ENCODE data around the gene GRXCR1. TPM values are rescaled to one million over a fixed set of nuclear protein-coding genes. Genes with fewer than 3 reads are reported as not detected.

GRXCR1 gene
- total RNA-seq, 1 experiment from 2014 or later = not detected

GRCh38 chr4:42954963-42955669, 62.6 kb downstream of the GRXCR1 start:
- no TSS peak for BruUV-seq (replicated peaks)
- no peaks in the 10 kb centered on the region for H3K4me1 ChIP-seq (replicated peaks; ENCODE audit: insufficient read depth)
- intact Hi-C loops (cut with micrococcal nuclease; ENCODE audit: unreplicated experiment) = no loop called here
- no peak for TF ChIP-seq EZH2 (IDR thresholded peaks at IDR 0.05; ENCODE audit: low read depth)
- no peak overlapping the region for H3K27ac ChIP-seq
- H3K4me2 ChIP-seq = no peak overlapping the region
- H3F3A ChIP-seq (ENCODE audit: insufficient read depth, low read depth) = no peaks in the 10 kb centered on the region
- H3K27me3 ChIP-seq (ENCODE audit: insufficient read depth, low read depth) = no peaks in the 10 kb centered on the region
- CTCF ChIA-PET = no interaction called here
- H4K20me1 ChIP-seq (ENCODE audit: insufficient read depth) = no peaks in the 10 kb centered on the region
- no peaks in the 10 kb centered on the region for H3K36me3 ChIP-seq (ENCODE audit: low read depth)
- no peaks in the 10 kb centered on the region for H3K79me2 ChIP-seq (ENCODE audit: low read depth)
- H3K9me2 ChIP-seq (ENCODE audit: insufficient read depth) = no peaks in the 10 kb centered on the region
- no peak for DNase-seq
- H3K4me3 ChIP-seq = no peak overlapping the region
- POLR2A ChIA-PET (ENCODE audit: unreplicated experiment) = no interaction called here
- H2AFZ ChIP-seq = no peak overlapping the region
- H3K9me3 ChIP-seq (ENCODE audit: insufficient read depth, low read depth) = no peaks in the 10 kb centered on the region

GRCh38 chr4:42955746-42956505, 63.4 kb downstream of the GRXCR1 start:
- Histone ChIP-seq H3K4me1 (replicated peaks; ENCODE audit: insufficient read depth) (no peaks in the 10 kb centered on the region), H3K4me2 (no peak overlapping the region), H3K4me3 (no peak overlapping the region), H3F3A (ENCODE audit: insufficient read depth, low read depth) (no peaks in the 10 kb centered on the region), H4K20me1 (ENCODE audit: insufficient read depth) (no peaks in the 10 kb centered on the region), H3K9me3 (ENCODE audit: insufficient read depth, low read depth) (no peaks in the 10 kb centered on the region), H2AFZ (no peak overlapping the region), H3K79me2 (ENCODE audit: low read depth) (no peaks in the 10 kb centered on the region), H3K27ac (no peak overlapping the region), H3K27me3 (ENCODE audit: insufficient read depth, low read depth) (no peaks in the 10 kb centered on the region), H3K36me3 (ENCODE audit: low read depth) (no peaks in the 10 kb centered on the region), H3K9me2 (ENCODE audit: insufficient read depth) (no peaks in the 10 kb centered on the region)
- no TSS peak for BruUV-seq (replicated peaks)
- POLR2A ChIA-PET (ENCODE audit: unreplicated experiment) = no interaction called here
- CTCF ChIA-PET = no interaction called here
- no peak for DNase-seq
- intact Hi-C loops (cut with micrococcal nuclease; ENCODE audit: unreplicated experiment) = no loop called here
- TF ChIP-seq CTCF (conservative IDR thresholded peaks at IDR 0.05) (no peak), EZH2 (IDR thresholded peaks at IDR 0.05; ENCODE audit: low read depth) (no peak)

- Histone ChIP-seq H3K79me2 (ENCODE audit: low read depth) (no peaks in the 10 kb centered on the region), H3K4me1 (replicated peaks; ENCODE audit: insufficient read depth) (no peaks in the 10 kb centered on the region), H2AFZ (no peak overlapping the region), H4K20me1 (ENCODE audit: insufficient read depth) (no peaks in the 10 kb centered on the region), H3K4me2 (no peak overlapping the region), H3K27ac (no peak overlapping the region), H3K36me3 (ENCODE audit: low read depth) (no peaks in the 10 kb centered on the region), H3K9me2 (ENCODE audit: insufficient read depth) (no peaks in the 10 kb centered on the region), H3K4me3 (no peak overlapping the region), H3F3A (ENCODE audit: insufficient read depth, low read depth) (no peaks in the 10 kb centered on the region), H3K9me3 (ENCODE audit: insufficient read depth, low read depth) (no peaks in the 10 kb centered on the region), H3K27me3 (ENCODE audit: insufficient read depth, low read depth) (no peaks in the 10 kb centered on the region)
- CTCF ChIA-PET = interaction anchor here (0.7 kb wide), 1 partner anchor 397 kb away, joined by 3 read pairs; no protein-coding TSS in a partner anchor
- no peak for DNase-seq
- POLR2A ChIA-PET (ENCODE audit: unreplicated experiment) = no interaction called here
- no TSS peak for BruUV-seq (replicated peaks)
- no peak for TF ChIP-seq EZH2 (IDR thresholded peaks at IDR 0.05; ENCODE audit: low read depth)
- no peak for TF ChIP-seq CTCF (conservative IDR thresholded peaks at IDR 0.05)
- intact Hi-C loops (cut with micrococcal nuclease; ENCODE audit: unreplicated experiment) = no loop called here
Measured at GRCh38 chr4:42965326-42965725, 72.8 kb downstream of the GRXCR1 start.
